KOPT-K1 (cell line): ENCODE results near the gene GARIN5A.

Source experiments
- H3K27ac ChIP-seq: fragments of 200-600 bp; sonication (generic); 2 replicates; pipeline ENCODE4 v1.5.1; 2016; ENCODE audit warnings: antibody characterized with exemption, mild to moderate bottlenecking, low read depth, low read length; ENCODE audit not compliant: poor library complexity, severe bottlenecking
- H3K36me3 ChIP-seq: fragments of 200-600 bp; sonication (generic); 2 replicates; pipeline ENCODE4 v1.5.1; 2017; ENCODE audit warnings: antibody characterized with exemption, mild to moderate bottlenecking, low read length, moderate library complexity; ENCODE audit not compliant: insufficient read depth
- H3K9me3 ChIP-seq: fragments of 200-600 bp; sonication (generic); 2 replicates; pipeline ENCODE4 v1.5.1; 2017; ENCODE audit warnings: antibody characterized with exemption, low read length, mild to moderate bottlenecking; ENCODE audit not compliant: insufficient read depth, poor library complexity, severe bottlenecking

Gene GARIN5A

GRCh38 chr19:50430888-50431342, 45.7 kb downstream of the GARIN5A start:
- no peaks in the 10 kb centered on the region for H3K36me3 ChIP-seq
- no peaks in the 10 kb centered on the region for H3K9me3 ChIP-seq
- H3K27ac ChIP-seq = no peak overlapping the region

- Histone ChIP-seq H3K9me3 (no peaks in the 10 kb centered on the region), H3K36me3 (no peaks in the 10 kb centered on the region), H3K27ac (no peak overlapping the region)
These were observed 47.7 kb downstream of the GARIN5A start for GRCh38 chr19:50428772-50429463.

GRCh38 chr19:50427997-50428425, 48.6 kb downstream of the GARIN5A start:
- Histone ChIP-seq H3K9me3 (no peaks in the 10 kb centered on the region), H3K36me3 (peaks cover 4% of the 10 kb centered on the region; the same call in 1 of the 2 replicates), H3K27ac (no peak overlapping the region)

GRCh38 chr19:50427318-50427925, 49.2 kb downstream of the GARIN5A start:
- Histone ChIP-seq H3K9me3 (no peaks in the 10 kb centered on the region), H3K36me3 (peaks cover 4% of the 10 kb centered on the region; the same call in 1 of the 2 replicates), H3K27ac (no peak overlapping the region)

- H3K27ac ChIP-seq = no peak overlapping the region
- H3K9me3 ChIP-seq = no peaks in the 10 kb centered on the region
- peaks cover 4% of the 10 kb centered on the region; the same call in 1 of the 2 replicates for H3K36me3 ChIP-seq
These were observed 51.1 kb downstream of the GARIN5A start for GRCh38 chr19:50425581-50425980.

GRCh38 chr19:50423279-50424113, 53.2 kb downstream of the GARIN5A start:
- no peak overlapping the region for H3K27ac ChIP-seq
- no peaks in the 10 kb centered on the region for H3K9me3 ChIP-seq
- peaks cover 5% of the 10 kb centered on the region; the same call in 1 of the 2 replicates for H3K36me3 ChIP-seq

GRCh38 chr19:50422397-50423278, 54.0 kb downstream of the GARIN5A start:
- Histone ChIP-seq H3K36me3 (peaks cover 13% of the 10 kb centered on the region; the same call in 1 of the 2 replicates), H3K9me3 (no peaks in the 10 kb centered on the region), H3K27ac (no peak overlapping the region)

- Histone ChIP-seq H3K36me3 (peaks cover 28% of the 10 kb centered on the region; the same call in 1 of the 2 replicates), H3K9me3 (no peaks in the 10 kb centered on the region), H3K27ac (no peak overlapping the region)
These were observed 55.8 kb downstream of the GARIN5A start for GRCh38 chr19:50420808-50421207.

GRCh38 chr19:50420127-50420526, 56.5 kb downstream of the GARIN5A start:
- Histone ChIP-seq H3K27ac (no peak overlapping the region), H3K9me3 (no peaks in the 10 kb centered on the region), H3K36me3 (peaks cover 33% of the 10 kb centered on the region; the same call in 1 of the 2 replicates)

- Histone ChIP-seq H3K27ac (no peak overlapping the region), H3K36me3 (peaks cover 38% of the 10 kb centered on the region; the same call in 1 of the 2 replicates), H3K9me3 (no peaks in the 10 kb centered on the region)
These were observed 57.0 kb downstream of the GARIN5A start for GRCh38 chr19:50419580-50420035.

- Histone ChIP-seq H3K36me3 (peaks cover 43% of the 10 kb centered on the region), H3K9me3 (no peaks in the 10 kb centered on the region), H3K27ac (no peak overlapping the region)
These were observed 57.5 kb downstream of the GARIN5A start for GRCh38 chr19:50419022-50419579.

- peaks cover 50% of the 10 kb centered on the region for H3K36me3 ChIP-seq
- H3K9me3 ChIP-seq = no peaks in the 10 kb centered on the region
- no peak within 1 kb of the TSS for H3K27ac ChIP-seq
These were observed 58.2 kb downstream of the GARIN5A start, which contains the start of gene SPIB for GRCh38 chr19:50418176-50419021. SPIB (plus strand) TSS chr19:50418938; CDS start chr19:50418963, 25 bp downstream.
